PC-3 (cell line): Measurements from ENCODE around the gene ADAMTS17.

Experiments used
- EZH2 ChIP-seq: fragments of 300-600 bp; sonication (generic); IDR thresholded peaks from one replicate; pipeline ENCODE4 v1.6.1; 2017; ENCODE audit warnings: antibody characterized with exemption, mild to moderate bottlenecking, low read length; ENCODE audit not compliant: unreplicated experiment
- TF ChIP-seq, protein P1 (sequence below): fragments of 300-600 bp; sonication (generic); conservative IDR thresholded peaks from 2 replicates; pipeline ENCODE4 v1.5.1; 2017; ENCODE audit warnings: antibody characterized with exemption, low read depth, mild to moderate bottlenecking, low read length

GRCh38 chr15:100030586-100031229 is 311.1 kb downstream of the ADAMTS17 start:
- TF ChIP-seq, protein P1, sequence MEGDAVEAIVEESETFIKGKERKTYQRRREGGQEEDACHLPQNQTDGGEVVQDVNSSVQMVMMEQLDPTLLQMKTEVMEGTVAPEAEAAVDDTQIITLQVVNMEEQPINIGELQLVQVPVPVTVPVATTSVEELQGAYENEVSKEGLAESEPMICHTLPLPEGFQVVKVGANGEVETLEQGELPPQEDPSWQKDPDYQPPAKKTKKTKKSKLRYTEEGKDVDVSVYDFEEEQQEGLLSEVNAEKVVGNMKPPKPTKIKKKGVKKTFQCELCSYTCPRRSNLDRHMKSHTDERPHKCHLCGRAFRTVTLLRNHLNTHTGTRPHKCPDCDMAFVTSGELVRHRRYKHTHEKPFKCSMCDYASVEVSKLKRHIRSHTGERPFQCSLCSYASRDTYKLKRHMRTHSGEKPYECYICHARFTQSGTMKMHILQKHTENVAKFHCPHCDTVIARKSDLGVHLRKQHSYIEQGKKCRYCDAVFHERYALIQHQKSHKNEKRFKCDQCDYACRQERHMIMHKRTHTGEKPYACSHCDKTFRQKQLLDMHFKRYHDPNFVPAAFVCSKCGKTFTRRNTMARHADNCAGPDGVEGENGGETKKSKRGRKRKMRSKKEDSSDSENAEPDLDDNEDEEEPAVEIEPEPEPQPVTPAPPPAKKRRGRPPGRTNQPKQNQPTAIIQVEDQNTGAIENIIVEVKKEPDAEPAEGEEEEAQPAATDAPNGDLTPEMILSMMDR: no peak
- no peak for TF ChIP-seq EZH2
